Measurements from ENCODE around the gene TOX2.
A peak's percentile ranks its signal among the peaks of the same experiment; 100 is the strongest.

Gene TOX2

DNA sequence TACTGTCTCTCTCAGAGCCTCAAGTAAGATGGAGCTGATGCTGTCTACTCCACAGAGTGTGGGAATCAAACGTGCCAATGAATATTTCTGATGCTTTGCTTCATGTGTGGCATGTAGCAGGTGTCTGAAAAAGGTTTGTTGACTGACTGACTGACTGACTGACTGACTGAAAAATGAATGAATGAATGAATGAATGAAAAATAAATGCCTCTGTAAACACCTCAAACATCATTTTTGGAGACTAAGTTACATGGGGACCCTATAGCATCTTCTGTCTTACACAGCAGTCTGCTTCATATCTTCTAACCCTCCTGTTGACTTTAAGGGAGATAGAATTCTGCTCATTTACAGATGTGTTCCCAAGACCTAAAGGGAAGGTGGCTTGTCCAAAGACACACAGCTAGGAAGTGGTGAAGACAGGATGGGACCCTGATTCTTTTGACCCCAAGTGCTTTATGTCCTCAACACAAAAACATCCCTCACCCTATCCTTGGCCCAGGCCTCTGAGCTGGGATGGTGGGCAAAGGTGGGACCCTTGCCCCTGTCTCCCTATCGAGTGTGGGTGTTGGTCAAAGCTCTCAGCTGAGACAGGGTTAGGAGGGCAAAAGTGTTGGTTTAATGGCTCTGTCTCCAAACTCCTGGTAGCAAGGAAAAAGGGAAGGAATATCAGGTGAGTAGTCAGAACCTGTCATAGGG is 104.4 kb downstream of the TOX2 start:
- TF ChIP-seq GATA2 (IDR thresholded peaks at IDR 0.05; ENCODE audit: low read depth, low read length): no peak
- no peak for TF ChIP-seq GATA3 (IDR thresholded peaks at IDR 0.05; ENCODE audit: low read depth, low read length)

DNA sequence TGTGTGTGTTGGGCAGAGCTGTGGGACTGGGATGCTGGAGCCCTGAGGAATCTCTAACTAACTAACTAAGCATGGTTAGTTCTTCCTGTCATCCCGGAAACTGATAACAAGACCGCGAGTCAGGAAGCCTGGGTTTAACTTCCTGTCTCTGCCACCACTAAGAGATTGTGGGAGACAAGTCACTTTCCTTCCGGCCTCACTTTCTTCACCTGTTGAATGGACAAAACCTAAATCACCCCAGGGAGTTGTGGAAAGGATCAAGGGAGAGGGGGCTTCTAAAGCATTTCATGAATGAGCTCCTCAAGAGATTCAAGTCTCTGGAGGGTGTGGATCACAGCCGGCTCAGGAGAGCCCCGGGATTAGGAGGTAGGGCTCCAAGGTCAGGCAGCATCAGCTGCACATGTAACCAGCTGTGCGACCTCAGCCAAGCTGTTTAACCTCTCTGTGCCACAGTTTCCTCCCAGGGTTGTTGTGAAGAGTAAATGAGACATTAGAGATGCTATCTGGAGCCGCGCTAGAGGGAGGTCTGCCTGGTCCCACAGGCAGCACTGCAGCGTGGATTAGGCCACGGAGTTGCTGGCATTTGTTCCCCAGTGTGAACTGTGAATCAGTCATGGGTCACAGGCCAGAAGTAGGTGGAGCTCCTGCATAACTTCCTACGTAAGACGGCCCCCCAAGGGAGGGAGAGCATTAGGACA is 105.1 kb downstream of the TOX2 start:
- TF ChIP-seq GATA3 (IDR thresholded peaks at IDR 0.05; ENCODE audit: low read depth, low read length): no peak
- 0 out of 2 replicates have a peak, but pooled peaks have one; percentile 46 for TF ChIP-seq GATA2 (IDR thresholded peaks at IDR 0.05; ENCODE audit: low read depth, low read length)

DNA sequence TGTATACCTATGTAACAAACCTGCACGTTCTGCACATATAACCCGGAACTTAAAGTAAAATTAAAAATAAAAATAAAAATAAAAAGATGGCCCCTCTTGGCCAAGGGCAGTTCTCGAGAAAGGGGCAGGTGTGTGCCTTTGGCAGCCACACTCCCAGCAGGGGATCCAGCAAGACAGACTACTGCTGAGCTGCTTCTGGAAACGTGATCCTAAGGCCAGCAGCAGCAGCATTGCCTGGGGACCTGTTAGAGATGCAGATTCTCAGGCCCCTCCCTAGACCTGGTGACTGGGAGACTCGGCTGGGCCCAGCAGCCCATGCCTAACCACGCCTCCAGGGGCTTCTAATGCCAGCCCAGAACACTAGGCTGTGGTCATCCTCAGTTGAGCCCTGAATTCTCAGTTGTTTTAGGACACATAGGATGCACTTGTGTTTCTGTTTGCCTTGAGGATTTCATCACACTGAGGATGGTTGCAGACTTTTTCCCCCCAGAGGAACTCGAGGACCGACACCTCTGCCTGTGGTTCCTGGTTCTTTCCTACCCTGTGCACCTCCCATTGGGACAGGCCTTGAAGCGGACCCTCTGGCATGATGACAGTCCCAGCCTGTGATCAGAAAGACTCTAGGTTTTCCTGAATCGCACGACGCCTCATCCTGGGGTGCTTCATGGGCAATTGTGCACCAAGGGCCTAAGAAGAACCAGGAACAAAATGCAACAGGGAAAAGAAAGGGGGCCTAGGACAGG is 105.9 kb downstream of the TOX2 start:
- no peak for TF ChIP-seq GATA3 (IDR thresholded peaks at IDR 0.05; ENCODE audit: low read depth, low read length)
- TF ChIP-seq GATA2 (IDR thresholded peaks at IDR 0.05; ENCODE audit: low read depth, low read length): no peak

DNA sequence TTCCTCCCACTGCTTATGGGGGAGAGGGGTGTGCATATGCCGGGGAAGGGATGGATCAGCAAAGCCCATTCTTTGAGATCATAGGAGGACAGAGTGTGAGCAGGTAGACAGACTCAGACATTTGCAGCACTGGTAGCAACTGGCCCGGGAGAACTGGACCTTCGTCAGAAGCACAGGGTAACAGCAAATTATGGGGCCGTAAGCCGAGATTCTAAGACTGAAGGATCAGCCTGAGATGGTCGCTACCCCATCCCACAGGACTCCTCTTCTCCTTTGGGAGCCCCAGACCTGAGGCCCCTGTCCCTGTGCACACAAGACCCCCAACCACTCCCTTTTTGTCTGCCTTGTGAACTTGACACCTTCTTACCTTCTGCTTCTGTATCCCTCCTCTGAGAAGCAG is 106.5 kb downstream of the TOX2 start:
- TF ChIP-seq GATA2 (IDR thresholded peaks at IDR 0.05; ENCODE audit: low read depth, low read length) (no peak), GATA3 (IDR thresholded peaks at IDR 0.05; ENCODE audit: low read depth, low read length) (no peak)

DNA sequence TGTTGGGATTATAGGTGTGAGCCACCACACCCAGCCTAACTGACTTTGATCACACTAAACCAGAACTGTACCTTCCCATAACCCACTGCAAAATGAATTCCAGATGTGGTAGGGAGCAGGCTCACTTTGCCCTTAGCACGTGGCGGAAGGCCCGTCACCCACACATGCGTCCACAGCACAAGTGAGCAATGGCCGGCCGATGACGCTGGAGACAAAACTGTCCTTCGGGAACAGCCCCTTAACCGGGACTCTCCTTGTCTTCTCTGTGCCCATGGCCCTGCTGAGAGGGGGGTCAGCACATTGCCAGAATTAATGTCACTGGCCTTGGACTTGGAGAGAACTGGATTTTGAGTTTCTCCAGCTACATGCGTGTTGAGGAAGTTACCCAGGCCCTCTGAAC is 107.2 kb downstream of the TOX2 start:
- TF ChIP-seq GATA3 (IDR thresholded peaks at IDR 0.05; ENCODE audit: low read depth, low read length): no peak
- TF ChIP-seq GATA2 (IDR thresholded peaks at IDR 0.05; ENCODE audit: low read depth, low read length): no peak

DNA sequence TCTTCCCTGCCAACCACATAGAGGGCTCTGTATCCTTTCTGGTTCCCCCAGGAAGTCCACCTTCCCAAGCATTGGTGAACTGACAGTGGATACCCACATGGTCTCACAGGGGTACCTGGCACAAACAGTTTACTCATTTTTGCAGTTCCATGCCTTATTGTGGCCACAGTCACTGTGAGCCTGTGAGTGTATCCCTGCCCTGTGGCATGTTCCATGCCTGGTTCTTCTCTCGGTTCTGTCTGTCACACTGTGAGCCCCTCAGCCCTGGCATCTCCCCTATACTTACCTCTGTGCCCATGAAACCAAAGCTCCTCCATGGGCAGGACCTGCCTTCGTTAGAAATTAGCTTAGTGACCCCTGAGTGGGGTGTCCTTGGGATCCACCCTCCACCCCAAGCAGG is 107.8 kb downstream of the TOX2 start:
- TF ChIP-seq GATA2 (IDR thresholded peaks at IDR 0.05; ENCODE audit: low read depth, low read length) (no peak), GATA3 (IDR thresholded peaks at IDR 0.05; ENCODE audit: low read depth, low read length) (no peak)

DNA sequence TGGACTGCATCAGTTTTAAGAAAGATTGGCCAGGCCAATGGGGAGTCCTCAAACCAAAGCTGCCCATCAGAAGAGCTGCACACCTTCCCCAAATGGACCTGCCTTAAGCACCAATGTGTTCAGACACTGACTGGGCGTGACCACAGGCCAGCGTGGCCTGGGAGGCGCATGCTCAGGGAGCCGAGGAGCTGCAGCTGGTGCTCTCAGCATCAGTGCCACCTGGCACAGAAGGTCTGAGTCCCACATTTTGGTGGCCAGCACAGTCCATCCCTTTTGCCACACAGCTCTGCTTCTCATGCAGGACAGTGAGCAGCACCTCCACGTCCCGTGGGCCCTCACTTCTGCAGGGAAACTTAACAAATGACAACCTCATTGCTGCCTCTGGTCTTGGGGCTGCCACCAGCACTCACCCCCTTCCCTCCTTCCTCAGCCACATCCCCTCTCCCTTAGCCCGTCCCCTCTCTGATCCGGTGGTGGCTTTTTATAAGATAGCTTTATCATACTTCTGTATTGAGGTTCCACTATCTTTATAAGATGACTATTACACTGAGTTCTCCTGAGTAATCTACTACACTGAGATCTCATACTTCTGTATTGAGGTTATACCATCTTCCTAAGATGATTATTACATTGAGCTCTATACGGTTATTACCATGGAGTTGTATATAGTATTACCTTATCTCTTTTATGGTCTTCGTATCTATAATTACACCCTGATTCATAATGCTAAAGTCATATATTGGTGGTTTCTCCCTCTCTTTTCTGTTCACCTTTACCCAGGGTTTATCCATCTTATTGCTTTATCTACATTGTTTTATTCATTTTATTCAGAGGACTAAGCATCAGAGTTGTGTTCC is 109.1 kb downstream of the TOX2 start:
- no peak for TF ChIP-seq GATA2 (IDR thresholded peaks at IDR 0.05; ENCODE audit: low read depth, low read length)
- TF ChIP-seq GATA3 (IDR thresholded peaks at IDR 0.05; ENCODE audit: low read depth, low read length): no peak

DNA sequence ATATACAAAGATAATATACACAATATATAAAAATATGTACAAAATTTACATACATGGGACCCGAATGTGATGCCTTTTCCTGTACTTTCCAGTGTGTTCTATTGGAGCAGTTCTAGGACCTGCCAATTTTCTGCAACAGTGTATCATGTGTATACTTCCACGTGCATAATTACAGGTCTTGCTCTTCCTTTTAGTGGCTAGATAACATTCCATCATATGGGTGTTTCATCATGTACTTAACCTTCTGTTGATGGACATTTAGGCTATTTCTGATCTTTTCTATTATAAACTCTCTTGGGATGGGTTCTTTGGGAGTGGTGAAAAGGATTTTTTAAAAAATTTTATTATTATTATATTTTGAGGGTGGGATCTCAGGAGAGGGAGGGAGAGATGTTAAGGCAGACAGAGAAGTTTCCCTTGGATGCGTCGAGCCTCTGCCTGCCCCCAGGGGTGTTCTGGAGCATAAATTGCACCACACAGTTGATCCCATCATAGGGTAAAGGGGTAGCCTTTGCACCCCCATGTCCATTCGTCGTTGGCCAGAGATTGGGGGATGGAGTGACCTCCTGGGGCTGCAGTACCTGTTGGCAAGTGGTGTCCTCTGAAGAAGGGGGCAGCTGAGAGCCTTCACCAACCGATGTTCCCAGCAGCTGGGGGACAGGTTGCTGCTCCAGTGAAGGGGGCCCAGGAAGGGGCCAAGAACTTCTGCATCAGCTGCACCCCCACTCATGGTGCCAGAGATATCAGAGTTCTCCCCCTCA is 110.3 kb downstream of the TOX2 start:
- no peak for TF ChIP-seq GATA3 (IDR thresholded peaks at IDR 0.05; ENCODE audit: low read depth, low read length)
- no peak for TF ChIP-seq GATA2 (IDR thresholded peaks at IDR 0.05; ENCODE audit: low read depth, low read length)

DNA sequence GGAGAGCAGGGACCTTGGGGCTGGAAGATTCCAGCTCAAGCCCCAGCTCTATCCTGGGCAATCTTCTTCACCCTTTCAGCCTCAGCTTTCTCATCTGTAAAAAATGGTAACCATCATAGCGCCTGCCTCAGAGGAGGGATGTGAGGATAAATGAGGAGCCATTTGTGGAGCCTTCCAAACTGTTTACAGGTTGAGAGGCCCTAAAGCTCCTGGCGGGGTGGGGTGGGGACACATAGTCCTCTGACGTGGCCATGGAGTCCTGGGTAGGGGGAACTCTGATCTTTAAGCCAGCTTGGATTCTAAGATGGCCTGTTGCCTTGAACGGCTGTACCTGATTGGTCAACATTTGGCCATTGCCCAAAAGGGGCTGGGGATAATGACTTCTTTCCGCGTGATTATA is 111.1 kb downstream of the TOX2 start:
- TF ChIP-seq GATA2 (IDR thresholded peaks at IDR 0.05; ENCODE audit: low read depth, low read length): no peak
- no peak for TF ChIP-seq GATA3 (IDR thresholded peaks at IDR 0.05; ENCODE audit: low read depth, low read length)

DNA sequence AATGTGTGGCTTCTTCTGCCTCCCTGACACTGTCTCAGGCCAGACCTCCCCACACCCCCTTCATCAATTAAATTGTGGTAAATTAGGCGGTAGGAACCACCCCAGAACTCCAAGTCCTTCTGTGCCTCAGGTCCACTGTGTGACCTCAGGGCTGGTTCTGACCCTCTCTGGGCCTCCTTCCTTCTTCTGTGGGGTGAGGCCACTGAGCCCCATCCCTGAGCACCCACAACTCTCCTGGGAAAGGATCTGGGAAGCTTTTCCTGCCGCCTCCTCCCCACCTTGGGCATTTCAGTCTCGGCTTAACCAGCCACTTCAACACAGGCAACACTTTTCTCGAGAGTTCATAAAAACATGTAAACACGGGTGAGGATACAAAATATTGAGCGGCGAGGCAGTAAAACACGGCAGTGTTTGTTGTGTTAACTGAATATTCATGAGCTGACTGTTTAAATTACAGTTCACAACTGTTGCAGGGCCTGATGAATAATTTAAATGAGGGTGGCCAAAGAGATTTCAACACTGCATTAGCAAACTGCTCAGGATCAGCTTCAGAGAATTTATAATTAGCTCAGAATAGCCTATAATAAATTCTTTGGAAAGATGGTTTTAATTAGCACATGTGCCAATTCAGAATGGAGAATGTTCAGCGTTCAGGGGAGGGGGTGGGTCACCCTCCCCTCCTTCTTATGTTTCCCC is 112.1 kb downstream of the TOX2 start:
- TF ChIP-seq GATA3 (IDR thresholded peaks at IDR 0.05; ENCODE audit: low read depth, low read length): no peak
- TF ChIP-seq GATA2 (IDR thresholded peaks at IDR 0.05; ENCODE audit: low read depth, low read length): no peak

DNA sequence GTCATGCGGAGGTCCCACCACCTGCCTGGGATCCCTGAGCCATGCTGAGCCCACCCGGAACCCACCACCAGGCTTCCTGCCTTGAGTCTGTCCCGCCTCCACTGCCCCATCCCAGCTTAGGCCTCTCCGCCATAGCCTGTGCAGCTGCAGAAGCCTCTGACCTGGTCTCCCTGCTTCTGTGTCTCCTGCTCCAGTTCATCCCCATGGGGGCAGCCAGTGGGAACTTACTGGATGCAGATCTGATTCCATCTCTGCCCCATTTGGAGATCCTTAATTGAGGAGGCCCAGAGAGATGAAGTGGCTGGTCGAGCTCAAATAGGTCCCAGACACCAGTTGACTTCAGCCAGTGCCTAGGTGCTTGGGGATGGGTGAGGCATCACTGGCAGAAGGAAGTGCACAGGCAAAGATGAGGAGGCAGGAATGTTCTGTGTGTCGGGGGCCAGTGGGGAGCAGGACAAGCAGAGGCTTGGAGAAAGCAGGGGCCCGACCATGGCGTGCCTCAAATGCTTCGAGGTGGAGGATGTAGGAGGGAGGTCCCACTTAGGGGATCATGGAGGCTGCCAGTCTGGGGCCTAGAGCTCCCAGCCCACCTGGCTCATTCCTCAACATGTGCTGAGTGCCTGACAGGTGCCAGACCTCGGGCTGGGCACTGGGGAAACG is 112.8 kb downstream of the TOX2 start:
- TF ChIP-seq GATA2 (IDR thresholded peaks at IDR 0.05; ENCODE audit: low read depth, low read length): no peak
- TF ChIP-seq GATA3 (IDR thresholded peaks at IDR 0.05; ENCODE audit: low read depth, low read length): no peak
